Fibroblast of lung (primary cell): ENCODE measurements around the gene NPM1.

ENCODE experiments used
- CTCF ChIP-seq, 2 donors: IDR thresholded peaks in 1 of 2; conservative IDR thresholded peaks in 1 of 2; 1 replicate in 1 of 2; 2 replicates in 1 of 2; pipeline ENCODE4 v1.5.1; 2011 to 2012; ENCODE audit warnings: low read length in 2 of 2, control low read depth in 1 of 2, inconsistent platforms in 1 of 2, low read depth in 1 of 2, mild to moderate bottlenecking in 1 of 2
- EZH2 ChIP-seq: IDR thresholded peaks from 2 replicates; pipeline ENCODE4 v1.5.1; 2012; ENCODE audit warnings: low read length, control low read depth, mild to moderate bottlenecking; ENCODE audit errors: missing control alignments

- no peak for TF ChIP-seq CTCF (conservative IDR thresholded peaks at IDR 0.05 in 1 of 2, IDR thresholded peaks at IDR 0.05 in 1 of 2; ENCODE audit: low read depth in 1 of 2, low read length in 2 of 2)
- TF ChIP-seq EZH2, result no peak
Measured at GRCh38 chr5:171397190-171397589, 9.5 kb downstream of the NPM1 start.
